GM18519 (cell line): ENCODE results near the gene RUSF1.
A peak's percentile ranks its signal among the peaks of the same experiment; 100 is the strongest.
"Not testable (repeated sequence)": the region's sequence is repeated elsewhere in the genome, so short reads cannot be mapped to it uniquely, and the experiment has no call there.

Source experiments
- ATAC-seq: cut with Tn5 transposase; IDR thresholded peaks from one replicate; pipeline ENCODE4 v1.9.1; 2021; ENCODE audit warnings: mild to moderate bottlenecking, moderate library complexity; ENCODE audit not compliant: unreplicated experiment, low FRiP score

The RUSF1 gene

DNA sequence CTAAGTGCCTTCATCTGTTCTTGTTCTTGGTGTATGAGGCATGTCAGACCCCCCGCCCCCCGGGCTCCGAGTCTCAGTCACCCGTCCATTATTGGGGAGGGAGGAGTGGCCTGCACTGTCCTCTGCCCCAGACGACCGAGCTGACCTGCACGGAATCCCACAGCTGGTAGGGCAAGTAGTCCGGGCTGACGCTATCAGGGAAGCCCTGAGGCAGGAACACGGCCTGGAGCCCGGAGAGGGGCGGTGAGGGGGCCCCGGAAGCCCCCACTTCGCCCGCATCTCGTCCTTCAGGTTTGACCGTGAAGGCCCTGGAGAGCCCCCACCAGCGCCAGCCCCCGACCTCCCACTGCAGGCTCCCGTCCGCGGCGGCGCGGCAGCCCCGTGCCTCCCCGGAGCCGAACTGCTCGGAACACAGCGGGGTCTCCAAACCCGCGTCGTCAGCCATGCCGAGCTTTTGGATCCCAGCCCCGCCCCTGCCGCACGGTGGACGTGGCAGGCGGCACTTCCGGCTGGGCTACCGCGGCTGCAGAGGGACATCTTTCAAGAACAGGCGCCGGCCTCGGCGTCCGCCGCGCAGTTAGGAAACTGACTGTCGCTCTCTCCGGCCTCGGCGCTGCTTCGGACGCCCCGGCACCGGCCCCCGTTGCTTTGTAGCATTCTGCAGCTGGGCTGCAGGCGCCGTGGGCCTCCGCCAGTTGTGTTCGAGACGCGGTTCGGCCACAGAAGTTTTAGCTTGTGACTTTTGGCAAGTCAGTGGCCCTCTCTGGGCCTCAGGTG lies at the start of gene RUSF1:
TSS of gene RUSF1 (minus strand) at position 463 of the 777 bp plus-strand sequence. CDS start at position 445, 18 bp downstream.
- ATAC-seq = peak; percentile 64

- ATAC-seq = no peak
These were observed 34.6 kb upstream of the RUSF1 start for GRCh38 chr16:31542763-31543162.

GRCh38 chr16:31539762-31540161 lies 31.6 kb upstream of the RUSF1 start:
- not testable (repeated sequence) for ATAC-seq

GRCh38 chr16:31538243-31538598 lies 30.0 kb upstream of the RUSF1 start:
- not testable (repeated sequence) for ATAC-seq

DNA sequence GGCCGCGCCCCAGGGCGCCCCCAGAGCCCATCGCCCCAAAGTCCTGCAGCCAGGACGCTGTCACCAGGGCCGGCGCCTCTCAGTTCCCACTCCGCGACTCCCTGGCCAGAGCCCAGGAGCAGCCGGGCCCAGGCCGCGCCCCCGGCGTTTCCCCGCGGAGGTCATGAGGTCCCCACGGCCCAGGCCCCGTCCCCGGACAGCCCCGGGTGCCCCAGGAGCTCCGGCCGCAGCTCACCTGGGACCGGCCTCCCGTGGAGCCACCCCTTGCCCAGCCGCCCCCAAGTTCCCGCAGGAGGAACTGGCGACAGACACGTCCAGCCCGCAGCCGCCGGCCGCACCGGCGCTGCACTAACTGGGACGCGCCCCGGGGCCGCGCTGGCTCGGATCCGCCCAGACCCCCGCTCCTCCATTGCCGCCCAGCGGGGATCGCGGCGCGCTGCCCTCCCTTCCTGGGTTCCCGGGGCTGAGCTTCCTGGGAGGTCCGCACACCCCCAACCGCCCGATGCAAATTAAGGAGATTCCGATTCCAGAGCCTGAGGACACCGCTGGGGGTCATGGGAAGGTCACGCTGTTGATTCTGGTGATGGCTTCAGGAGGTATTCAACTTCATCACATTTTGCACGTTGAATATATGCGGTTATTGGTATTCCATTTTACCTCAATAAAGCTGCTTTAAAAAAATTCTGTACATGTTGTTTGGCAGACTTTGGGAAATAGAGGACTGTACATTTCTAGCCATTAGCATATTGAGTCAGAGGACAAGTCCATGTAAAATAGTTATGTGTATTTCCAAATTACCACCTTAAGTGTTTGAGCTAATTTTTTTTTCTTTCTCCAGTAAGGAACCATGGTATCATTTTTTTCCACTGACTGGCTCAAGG lies 29.4 kb upstream of the RUSF1 start:
- no peak for ATAC-seq

DNA sequence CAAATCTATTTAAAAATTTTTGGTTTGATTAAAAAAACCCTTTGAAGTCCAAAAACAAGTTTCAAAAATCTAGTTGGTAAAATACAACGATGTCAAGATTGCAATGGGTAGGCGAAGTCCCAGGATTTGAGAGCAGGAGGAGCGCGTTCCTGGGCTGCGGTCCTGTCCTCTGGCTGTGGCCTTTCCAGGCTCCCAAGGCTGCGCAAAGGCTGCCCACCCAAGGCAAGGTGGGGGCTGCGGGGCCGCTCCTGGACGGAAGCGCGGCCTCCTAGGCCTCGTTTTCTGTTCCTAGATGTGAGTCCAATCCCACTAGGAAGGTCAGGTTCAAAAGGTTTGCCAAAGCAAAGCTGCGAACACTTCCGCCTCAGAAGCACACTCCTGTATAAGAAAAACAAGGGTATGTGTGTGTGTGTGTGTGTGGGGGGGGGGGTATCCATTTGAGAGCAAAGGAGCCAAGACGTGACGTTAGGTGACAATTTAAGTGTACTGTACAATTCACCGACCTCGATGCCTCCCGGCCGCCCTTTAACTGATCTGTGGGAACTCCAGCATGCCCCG lies 28.7 kb upstream of the RUSF1 start:
- no peak for ATAC-seq

GRCh38 chr16:31535737-31536136 lies 27.5 kb upstream of the RUSF1 start:
- ATAC-seq = no peak

GRCh38 chr16:31532896-31533295 lies 24.7 kb upstream of the RUSF1 start:
- ATAC-seq = no peak

DNA sequence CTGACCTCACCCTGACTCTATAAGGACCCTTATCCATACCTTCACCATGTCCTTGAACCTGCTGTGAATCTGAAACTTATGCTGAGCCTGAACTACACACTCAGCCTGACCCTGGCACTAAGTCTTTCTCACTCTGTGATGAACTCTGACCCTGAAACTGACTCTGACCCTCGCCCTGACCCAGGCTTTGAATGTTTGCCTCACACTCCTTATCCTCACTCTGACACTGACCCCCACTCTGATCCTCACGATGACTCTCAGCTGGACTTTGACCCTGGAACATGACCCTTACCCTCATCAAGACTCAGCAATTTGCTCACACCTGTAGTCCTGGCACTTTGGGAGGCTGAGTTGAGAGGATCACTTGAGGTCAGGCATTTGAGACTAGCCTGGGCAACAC lies 23.9 kb upstream of the RUSF1 start:
- no peak for ATAC-seq

GRCh38 chr16:31531096-31531495 lies 22.9 kb upstream of the RUSF1 start:
- ATAC-seq = no peak

GRCh38 chr16:31530405-31530804 lies 22.2 kb upstream of the RUSF1 start:
- no peak for ATAC-seq

DNA sequence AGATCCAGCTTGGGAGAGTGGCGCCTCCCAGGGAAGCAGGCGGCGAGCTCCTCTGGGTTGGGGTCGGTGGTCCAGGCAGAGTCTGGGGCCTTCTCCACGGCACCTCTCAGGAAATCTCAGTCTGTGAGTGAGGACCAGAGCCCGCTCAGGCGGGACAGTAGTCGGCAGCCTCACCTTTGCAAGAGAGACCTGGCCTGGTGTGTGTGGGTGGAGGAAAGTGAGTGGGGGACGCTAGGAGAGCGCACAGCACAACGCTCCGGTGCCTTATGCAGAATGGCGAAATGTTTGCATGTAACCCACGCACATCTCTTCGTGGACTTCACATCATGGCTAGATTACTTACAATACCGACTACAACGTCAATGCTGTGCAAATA lies 21.7 kb upstream of the RUSF1 start:
- no peak for ATAC-seq

DNA sequence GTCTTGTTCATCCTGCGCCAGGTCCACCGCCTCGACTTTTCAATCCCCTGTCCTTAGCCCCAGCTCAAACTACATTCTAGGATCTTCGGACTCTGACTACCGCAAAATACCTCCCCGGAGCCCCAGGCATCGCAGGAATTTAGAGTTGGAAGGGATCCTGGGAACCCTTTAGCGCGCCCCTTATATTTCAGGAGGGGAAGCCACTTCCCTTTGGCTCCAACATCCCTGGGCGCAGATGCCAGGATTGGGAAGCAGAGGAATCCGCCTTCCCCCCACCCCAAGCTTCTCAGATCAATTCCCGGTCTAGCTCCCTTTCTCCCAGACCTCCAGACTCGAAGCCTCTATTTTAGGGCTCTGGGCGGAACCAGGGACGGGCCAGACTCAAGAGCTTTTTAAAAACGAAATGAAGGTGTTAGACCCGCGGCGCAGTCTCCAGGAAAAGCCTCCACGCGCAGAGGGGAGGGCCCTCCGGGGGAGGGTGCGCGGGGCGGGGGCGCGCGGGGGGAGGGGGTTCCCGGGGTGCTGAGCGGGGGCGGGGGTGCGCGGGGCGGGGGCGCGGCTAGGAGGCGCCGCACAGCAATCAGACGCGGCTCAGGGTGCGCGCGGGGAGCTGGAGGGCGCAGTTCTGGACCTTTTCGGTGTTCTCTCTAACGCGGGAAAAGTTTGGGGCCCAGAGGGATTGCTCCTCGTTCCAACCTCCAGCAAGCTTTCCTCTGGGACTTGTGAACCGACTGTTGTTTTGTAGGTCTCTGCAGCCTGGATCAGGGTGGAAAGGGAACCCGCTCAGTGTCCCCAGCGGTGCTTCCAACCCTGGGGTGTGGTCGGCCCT lies 21.1 kb upstream of the RUSF1 start:
- no peak for ATAC-seq

DNA sequence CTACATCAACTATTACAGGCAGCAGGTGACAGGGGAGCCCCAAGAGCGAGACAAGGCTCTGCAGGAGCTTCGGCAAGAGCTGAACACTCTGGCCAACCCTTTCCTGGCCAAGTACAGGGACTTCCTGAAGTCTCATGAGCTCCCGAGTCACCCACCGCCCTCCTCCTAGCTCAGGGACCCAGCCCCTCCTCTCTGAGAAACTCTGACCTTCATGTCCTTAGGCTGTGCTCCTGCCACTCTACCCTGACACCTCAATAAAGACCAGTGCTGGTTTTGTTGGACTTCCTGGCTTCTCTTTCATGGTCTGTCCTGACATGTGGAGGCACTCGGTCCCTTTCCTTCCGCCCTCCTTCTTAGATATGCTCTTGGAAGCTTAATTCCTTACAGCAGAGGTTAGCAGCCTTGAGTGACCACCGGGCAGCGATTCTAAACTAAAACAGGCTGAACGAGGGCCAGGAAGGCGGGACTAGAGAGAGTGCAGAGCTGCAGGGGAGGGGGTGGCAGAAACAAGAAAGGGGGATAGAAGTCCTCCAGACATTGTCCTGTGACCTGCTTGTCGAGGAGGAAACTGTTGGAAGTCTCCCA lies 20.4 kb upstream of the RUSF1 start:
- no peak for ATAC-seq

DNA sequence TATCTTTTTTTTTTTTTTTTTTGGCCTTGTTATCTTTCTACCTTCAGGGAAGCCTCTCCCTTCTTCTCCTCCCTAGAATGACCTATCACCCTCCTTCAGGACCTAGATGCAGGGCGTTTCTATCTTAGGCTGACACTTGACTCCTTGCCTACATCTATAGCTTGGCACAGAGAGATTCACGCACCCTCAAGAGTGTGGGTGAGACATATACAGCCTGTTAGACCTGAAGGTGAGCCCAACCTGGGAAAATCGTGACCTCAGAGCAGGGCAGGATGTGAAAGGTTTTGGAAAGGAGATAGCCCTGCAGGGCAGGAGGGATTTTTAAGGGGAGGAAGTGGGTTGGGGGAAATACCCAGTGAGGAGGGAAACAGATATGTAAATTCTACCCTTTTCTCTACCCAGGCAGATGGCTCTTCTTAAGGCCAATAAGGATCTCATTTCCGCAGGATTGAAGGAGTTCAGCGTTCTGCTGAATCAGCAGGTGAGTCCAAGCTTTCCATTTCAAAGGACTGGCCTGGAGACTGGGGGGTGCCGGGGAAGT lies 19.6 kb upstream of the RUSF1 start, which contains the start of gene AHSP:
TSS of gene AHSP (plus strand) at position 167 of the 541 bp plus-strand sequence. CDS start at position 407, 240 bp downstream.
- ATAC-seq = no peak

DNA sequence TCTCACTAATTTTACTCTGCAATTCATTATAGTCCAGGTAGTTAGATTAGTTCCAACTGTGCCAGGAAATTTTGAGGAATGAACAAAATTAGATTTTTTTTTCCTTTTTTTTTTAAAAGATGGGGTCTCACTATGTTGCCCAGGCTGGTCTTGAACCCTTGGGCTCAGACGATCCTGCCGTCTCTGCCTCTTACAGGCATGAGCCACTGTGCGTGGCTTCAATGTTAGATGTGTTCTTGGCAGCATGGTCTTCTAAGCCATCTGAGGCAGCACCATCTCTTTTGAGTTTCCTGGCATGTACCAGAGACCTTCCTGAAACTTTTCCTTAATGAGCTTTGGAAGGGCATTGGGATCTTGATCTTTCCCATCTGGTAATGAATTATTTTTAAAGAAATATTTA lies 16.9 kb upstream of the RUSF1 start:
- ATAC-seq = no peak

GRCh38 chr16:31523768-31524167 lies 15.6 kb upstream of the RUSF1 start:
- ATAC-seq = not testable (repeated sequence)

- no peak for ATAC-seq
These were observed 13.9 kb upstream of the RUSF1 start for GRCh38 chr16:31522071-31522470.

DNA sequence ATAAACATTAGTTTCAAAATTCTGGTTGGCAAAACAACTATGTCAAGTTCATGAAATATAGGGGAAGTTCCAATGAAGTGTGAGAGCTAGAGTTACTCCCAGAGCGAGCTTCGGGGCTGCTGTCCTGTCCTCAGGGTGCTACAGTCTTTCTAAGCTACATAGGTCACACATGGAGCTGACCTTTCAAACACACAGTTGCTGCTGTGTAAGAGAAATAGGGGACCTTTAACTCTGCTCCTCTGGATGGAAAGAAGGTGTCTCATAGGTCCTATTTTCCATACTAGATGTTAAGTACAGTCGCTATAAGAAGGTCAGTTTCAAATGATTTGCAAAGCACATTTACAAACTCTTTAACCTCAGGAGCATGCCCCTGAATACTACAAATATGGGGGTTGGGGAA lies 13.2 kb upstream of the RUSF1 start:
- ATAC-seq = no peak
